Measurements from ENCODE around the gene C2CD2.

DNA sequence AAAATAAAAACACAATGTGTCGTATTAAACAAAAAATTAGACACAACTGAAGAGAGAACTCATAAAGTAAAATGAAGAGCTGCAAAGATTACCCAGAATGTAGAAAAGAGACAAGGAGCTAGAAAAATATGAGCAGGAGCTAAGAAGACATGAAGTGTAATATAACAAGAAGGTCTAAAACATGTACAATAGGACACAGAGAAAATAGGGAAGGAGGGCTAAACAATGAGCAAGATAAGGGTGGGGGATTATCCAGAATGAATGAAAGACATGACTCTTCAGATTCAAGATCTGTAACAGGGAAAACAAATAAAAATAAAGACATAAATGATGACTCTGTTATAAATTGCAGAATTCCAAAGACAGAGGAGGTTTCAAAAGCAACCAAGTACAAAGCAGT, 112.9 kb downstream of the C2CD2 start:
- TF ChIP-seq, protein P1, sequence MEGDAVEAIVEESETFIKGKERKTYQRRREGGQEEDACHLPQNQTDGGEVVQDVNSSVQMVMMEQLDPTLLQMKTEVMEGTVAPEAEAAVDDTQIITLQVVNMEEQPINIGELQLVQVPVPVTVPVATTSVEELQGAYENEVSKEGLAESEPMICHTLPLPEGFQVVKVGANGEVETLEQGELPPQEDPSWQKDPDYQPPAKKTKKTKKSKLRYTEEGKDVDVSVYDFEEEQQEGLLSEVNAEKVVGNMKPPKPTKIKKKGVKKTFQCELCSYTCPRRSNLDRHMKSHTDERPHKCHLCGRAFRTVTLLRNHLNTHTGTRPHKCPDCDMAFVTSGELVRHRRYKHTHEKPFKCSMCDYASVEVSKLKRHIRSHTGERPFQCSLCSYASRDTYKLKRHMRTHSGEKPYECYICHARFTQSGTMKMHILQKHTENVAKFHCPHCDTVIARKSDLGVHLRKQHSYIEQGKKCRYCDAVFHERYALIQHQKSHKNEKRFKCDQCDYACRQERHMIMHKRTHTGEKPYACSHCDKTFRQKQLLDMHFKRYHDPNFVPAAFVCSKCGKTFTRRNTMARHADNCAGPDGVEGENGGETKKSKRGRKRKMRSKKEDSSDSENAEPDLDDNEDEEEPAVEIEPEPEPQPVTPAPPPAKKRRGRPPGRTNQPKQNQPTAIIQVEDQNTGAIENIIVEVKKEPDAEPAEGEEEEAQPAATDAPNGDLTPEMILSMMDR (IDR thresholded peaks at IDR 0.05): no peak
- TF ChIP-seq POLR2A (IDR thresholded peaks at IDR 0.05): no peak
